ENCODE results near the gene ADO. TPM values are rescaled to one million over a fixed set of nuclear protein-coding genes. Genes with fewer than 3 reads are reported as not detected.

The ADO gene
- total and polyA plus RNA-seq, 2 experiments from 2014 or later: 12.6 to 48.3 TPM

DNA sequence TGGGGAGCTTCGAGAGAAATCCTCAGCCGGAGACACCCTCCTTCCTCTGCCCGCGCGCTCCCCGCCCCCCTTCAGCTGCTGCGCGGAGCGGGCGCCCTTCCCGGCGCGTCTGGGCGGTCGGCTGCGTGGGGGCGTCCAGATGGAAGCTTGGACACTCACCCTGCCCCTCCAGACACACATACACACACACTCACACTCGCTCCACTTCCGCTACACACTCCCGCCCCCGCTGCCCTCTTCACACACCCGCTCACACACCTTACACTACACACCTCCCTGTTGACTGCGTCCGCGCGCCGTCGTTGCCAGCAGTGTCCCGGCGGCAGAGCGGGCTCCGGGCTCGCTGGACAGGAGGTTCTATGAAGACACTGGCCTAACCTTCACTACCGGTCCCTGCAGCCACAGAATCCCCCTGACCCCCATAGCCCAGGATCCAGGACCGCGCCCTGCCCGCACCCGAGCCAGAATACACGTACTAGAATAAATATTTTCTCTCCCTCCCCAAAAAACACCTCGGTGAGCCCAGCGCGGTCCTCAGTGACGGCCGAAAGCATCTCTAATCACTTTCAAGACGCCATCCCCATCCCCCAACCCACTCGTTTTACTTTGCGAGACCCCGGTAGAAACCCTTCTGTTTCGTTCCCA is 12.7 kb downstream of the ADO start (continued):
- TF ChIP-seq ZNF462 (CRISPR knock-in tag; IDR thresholded peaks at IDR 0.05) (no peak), JUNB (IDR thresholded peaks at IDR 0.05; ENCODE audit: unreplicated experiment) (no peak), NANOG (IDR thresholded peaks at IDR 0.05; ENCODE audit: borderline replicate concordance) (no peak), ZNF114 (CRISPR knock-in tag; IDR thresholded peaks at IDR 0.05) (no peak), ZNF331 (CRISPR knock-in tag; IDR thresholded peaks at IDR 0.05; ENCODE audit: low read depth) (no peak)
- TF ChIP-seq, protein P1, sequence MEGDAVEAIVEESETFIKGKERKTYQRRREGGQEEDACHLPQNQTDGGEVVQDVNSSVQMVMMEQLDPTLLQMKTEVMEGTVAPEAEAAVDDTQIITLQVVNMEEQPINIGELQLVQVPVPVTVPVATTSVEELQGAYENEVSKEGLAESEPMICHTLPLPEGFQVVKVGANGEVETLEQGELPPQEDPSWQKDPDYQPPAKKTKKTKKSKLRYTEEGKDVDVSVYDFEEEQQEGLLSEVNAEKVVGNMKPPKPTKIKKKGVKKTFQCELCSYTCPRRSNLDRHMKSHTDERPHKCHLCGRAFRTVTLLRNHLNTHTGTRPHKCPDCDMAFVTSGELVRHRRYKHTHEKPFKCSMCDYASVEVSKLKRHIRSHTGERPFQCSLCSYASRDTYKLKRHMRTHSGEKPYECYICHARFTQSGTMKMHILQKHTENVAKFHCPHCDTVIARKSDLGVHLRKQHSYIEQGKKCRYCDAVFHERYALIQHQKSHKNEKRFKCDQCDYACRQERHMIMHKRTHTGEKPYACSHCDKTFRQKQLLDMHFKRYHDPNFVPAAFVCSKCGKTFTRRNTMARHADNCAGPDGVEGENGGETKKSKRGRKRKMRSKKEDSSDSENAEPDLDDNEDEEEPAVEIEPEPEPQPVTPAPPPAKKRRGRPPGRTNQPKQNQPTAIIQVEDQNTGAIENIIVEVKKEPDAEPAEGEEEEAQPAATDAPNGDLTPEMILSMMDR (conservative IDR thresholded peaks at IDR 0.05; ENCODE audit: low read depth in 2 of 2): no peak

Data from GM23338 (cell line).